GM12874 (cell line): ENCODE measurements around the gene ANKRD44.
A peak's percentile ranks its signal among the peaks of the same experiment; 100 is the strongest.

Source experiments
- CTCF ChIP-seq: IDR thresholded peaks from 2 replicates; pipeline ENCODE4 v1.5.1; 2011; ENCODE audit warnings: low read depth, mild to moderate bottlenecking, control low read depth, low read length, moderate library complexity; ENCODE audit not compliant: insufficient read depth

The ANKRD44 gene

GRCh38 chr2:197080578-197081216, 229.9 kb downstream of the ANKRD44 start:
- no peak for TF ChIP-seq CTCF

DNA sequence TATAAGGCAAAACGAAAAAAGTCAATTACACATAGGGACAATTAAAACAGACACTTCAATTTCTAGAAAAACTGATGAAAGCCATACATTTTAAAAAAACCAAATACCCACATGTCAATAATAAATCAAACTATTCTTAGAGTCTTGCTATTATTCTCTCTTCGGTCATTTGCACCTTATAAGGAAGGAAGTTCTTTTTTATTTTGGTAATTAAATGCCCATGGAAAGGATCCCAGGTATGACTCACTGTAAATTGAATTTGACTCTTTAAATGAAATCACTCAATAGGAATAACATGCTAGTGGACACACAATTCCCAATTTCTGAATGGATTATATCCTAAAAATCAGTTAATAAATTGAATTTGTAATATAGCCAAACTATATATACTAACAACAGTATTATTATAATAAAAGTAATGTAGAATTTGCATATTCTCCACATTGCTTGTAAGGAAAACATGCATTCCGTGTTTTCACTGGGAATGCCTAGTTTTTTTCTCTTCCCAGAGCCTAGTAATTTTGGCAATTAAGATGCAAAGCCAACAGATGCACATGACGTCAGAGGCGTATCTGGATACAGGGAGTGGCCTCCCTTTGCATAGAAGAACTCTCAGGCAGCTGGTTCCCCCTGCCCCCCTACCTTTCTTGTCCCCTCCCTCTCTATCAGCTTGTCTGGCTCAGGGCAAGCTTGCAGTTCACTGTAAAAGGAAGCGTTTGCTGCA, 230.6 kb downstream of the ANKRD44 start:
- no peak for TF ChIP-seq CTCF

DNA sequence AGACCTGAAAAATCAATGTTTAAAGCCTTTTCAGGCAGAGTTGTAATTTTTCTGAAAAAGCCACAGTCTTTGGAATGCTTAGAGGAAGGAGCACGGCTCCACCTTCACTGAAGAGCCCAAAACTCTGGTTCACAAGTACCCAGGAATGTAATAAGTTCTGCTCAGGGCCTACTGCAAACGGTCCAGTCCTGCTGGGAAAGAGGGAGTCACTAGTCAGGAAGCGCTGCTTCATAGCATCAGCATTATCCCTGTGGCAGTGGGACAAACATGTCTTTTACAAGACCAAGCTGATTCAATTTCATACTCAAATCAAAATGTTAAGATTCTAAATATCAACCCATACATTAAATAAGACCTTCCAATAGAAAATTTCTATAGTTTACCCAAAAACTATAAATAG, 231.2 kb downstream of the ANKRD44 start:
- no peak for TF ChIP-seq CTCF

GRCh38 chr2:197078535-197078934, 232.0 kb downstream of the ANKRD44 start:
- no peak for TF ChIP-seq CTCF

- TF ChIP-seq CTCF: no peak
These were observed 233.2 kb downstream of the ANKRD44 start for GRCh38 chr2:197077336-197077735.

GRCh38 chr2:197076652-197077051, 233.9 kb downstream of the ANKRD44 start:
- no peak for TF ChIP-seq CTCF

- 0 out of 2 replicates have a peak, but pooled peaks have one; percentile 32 for TF ChIP-seq CTCF
These were observed 234.7 kb downstream of the ANKRD44 start for GRCh38 chr2:197075754-197076337.
